Astrocyte of the cerebellum (primary cell): ENCODE data around the gene RLIM.

Experiments used
- DNase-seq: peaks from one replicate; pipeline ENCODE4 v3.0.0-alpha.2; 2011; ENCODE audit warnings: low read depth
- H3K4me3 ChIP-seq: 2 replicates; pipeline ENCODE4 v1.5.1; 2011; ENCODE audit warnings: mild to moderate bottlenecking, low read depth, low read length, moderate library complexity
- CTCF ChIP-seq: IDR thresholded peaks from 2 replicates; pipeline ENCODE4 v1.5.1; 2012; ENCODE audit warnings: low read length, low read depth, moderate library complexity, mild to moderate bottlenecking; ENCODE audit errors: missing control alignments
- in situ Hi-C: cut with HindIII; loops from 2 replicates; pipeline ENCODE4 v1.10.0; 2017; ENCODE audit warnings: low sequenced_read_pairs

The RLIM gene

DNA sequence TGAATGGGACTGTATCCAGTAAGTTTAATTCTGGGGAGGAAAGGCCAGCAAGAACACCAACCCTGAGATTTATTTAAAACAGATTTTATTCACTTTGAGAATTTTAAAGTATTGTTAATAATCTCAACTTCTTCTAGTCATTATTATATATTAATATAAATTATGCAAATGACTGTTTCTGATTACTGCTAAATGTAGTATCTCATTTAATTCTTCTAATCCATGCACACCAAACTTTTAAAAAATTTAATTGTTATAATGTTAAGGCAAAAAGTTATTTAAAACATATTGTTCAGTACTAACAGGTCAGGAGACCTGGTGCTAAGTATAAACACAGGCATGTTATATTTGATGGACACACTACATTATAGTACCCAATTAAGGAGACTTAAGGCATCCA is 8.1 kb downstream of the RLIM start:
- H3K4me3 ChIP-seq = no peak overlapping the region
- in situ Hi-C loops = no loop called here
- no peak for DNase-seq
- no peak for TF ChIP-seq CTCF

DNA sequence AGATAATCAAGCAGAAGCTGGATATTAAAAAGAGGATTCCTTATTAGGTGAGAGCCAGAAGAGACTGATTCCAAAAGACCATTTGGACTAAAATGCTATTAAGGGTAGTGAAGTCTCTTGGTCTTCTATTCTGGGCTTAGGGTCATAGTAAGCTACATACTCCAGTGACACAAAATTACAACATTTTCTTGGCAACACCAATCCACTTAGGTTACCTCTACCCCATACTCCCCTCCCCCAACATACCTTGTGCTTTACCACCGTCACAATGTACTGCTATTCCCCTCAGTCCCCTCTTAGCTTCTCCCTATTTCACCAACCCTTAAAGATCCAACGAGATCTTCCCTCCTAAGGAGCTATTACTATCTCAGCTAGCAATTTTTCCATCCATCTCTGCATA is 11.4 kb downstream of the RLIM start:
- TF ChIP-seq CTCF = no peak
- no peak overlapping the region for H3K4me3 ChIP-seq
- DNase-seq = no peak
- in situ Hi-C loops = no loop called here

GRCh38 chrX:74602142-74602541 is 12.3 kb downstream of the RLIM start:
- in situ Hi-C loops = no loop called here
- DNase-seq = no peak
- no peak for TF ChIP-seq CTCF
- no peak overlapping the region for H3K4me3 ChIP-seq

- TF ChIP-seq CTCF = no peak
- no peak for DNase-seq
- in situ Hi-C loops = no loop called here
- no peak overlapping the region for H3K4me3 ChIP-seq
Observed at GRCh38 chrX:74593593-74593992, 20.8 kb downstream of the RLIM start.

GRCh38 chrX:74585766-74586165 is 28.7 kb downstream of the RLIM start:
- TF ChIP-seq CTCF = no peak
- in situ Hi-C loops = no loop called here
- no peak for DNase-seq
- H3K4me3 ChIP-seq = no peak overlapping the region

- H3K4me3 ChIP-seq = no peak overlapping the region
- DNase-seq = peak; percentile 18
- in situ Hi-C loops = no loop called here
- no peak for TF ChIP-seq CTCF
Observed at GRCh38 chrX:74579597-74580198, 34.7 kb downstream of the RLIM start.
